ENCODE measurements around the gene SLC35A2. TPM values are rescaled to one million over a fixed set of nuclear protein-coding genes. Genes with fewer than 3 reads are reported as not detected.

The SLC35A2 gene
- total RNA-seq, 2 donors from 2014 or later = 29.7 to 39.0 TPM

- H3K27me3 ChIP-seq (replicated peaks; ENCODE audit: insufficient read depth) = no peaks in the 10 kb centered on the region
- no peak overlapping the region for H3K27ac ChIP-seq
- TF ChIP-seq POLR2AphosphoS5 (IDR thresholded peaks at IDR 0.05) = no peak
- no peak for TF ChIP-seq CTCF (IDR thresholded peaks at IDR 0.05)
- TF ChIP-seq POLR2A (IDR thresholded peaks at IDR 0.05) = no peak
- H3K4me1 ChIP-seq (replicated peaks) = no peaks in the 10 kb centered on the region
- no peak overlapping the region for H3K4me3 ChIP-seq
- 88% methylated on average over 17 of the region's 17 CpGs for WGBS
- H3K9me3 ChIP-seq = no peaks in the 10 kb centered on the region
- intact Hi-C loops (cut with DNase I) = loop anchor here (10.0 kb wide), 1 partner anchor 135 kb away; the partner anchor contains the start of gene TFE3
- H3K36me3 ChIP-seq = no peaks in the 10 kb centered on the region
- no peak for DNase-seq (ENCODE audit: low spot score)
These were observed 1.6 kb downstream of the SLC35A2 start for GRCh38 chrX:48909703-48910294.

- H3K27ac ChIP-seq = no peak overlapping the region
- no peaks in the 10 kb centered on the region for H3K36me3 ChIP-seq
- H3K27me3 ChIP-seq (replicated peaks; ENCODE audit: insufficient read depth) = no peaks in the 10 kb centered on the region
- H3K9me3 ChIP-seq = no peaks in the 10 kb centered on the region
- WGBS = 57% methylated on average over 1 of the region's 1 CpG
- H3K4me3 ChIP-seq = no peak overlapping the region
- no peak for DNase-seq (ENCODE audit: low spot score)
- no peaks in the 10 kb centered on the region for H3K4me1 ChIP-seq (replicated peaks)
- intact Hi-C loops (cut with DNase I) = no loop called here
- TF ChIP-seq CTCF (IDR thresholded peaks at IDR 0.05) (no peak), POLR2AphosphoS5 (IDR thresholded peaks at IDR 0.05) (no peak), POLR2A (IDR thresholded peaks at IDR 0.05) (no peak)
These were observed 2.8 kb downstream of the SLC35A2 start for GRCh38 chrX:48908600-48908999.

DNA sequence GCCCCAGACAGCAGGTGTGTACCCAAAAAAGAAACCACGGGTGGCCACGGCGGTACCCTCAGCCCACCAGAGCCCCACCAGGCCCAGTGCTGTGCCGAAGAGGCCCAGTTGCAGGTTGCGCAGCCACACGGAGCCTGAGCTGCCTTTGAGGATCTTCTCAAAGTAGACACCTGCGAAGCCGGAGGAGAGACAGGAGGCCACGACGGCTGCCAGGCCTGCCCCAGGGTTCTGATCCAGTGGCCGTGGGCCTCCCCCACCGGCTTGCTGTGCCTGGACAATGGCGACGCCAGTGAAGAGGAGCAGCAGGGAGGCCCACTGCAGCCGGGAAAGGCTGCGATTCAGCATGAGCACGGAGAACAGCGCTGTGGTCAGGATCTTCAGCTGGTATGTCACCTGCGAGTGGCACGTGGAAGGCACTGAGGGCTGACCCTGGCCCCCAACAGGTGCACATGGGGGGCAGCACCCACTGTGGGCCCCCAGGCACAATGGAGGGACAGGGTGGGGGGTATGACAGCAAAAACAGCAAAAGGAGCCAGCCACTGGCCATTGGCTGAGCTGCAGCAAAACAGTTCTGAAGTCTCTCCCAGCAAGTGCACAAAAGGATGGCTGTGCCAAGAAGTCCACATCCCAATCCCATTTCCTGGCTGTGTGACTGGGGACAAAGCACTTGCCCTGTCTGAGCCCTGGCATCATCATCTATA lies 6.2 kb downstream of the SLC35A2 start:
- H3K9me3 ChIP-seq = no peaks in the 10 kb centered on the region
- no peaks in the 10 kb centered on the region for H3K4me1 ChIP-seq (replicated peaks)
- DNase-seq (ENCODE audit: low spot score) = no peak
- intact Hi-C loops (cut with DNase I) = no loop called here
- H3K4me3 ChIP-seq = no peak overlapping the region
- no peak overlapping the region for H3K27ac ChIP-seq
- H3K27me3 ChIP-seq (replicated peaks; ENCODE audit: insufficient read depth) = no peaks in the 10 kb centered on the region
- WGBS = 88% methylated on average over 7 of the region's 20 CpGs
- no peaks in the 10 kb centered on the region for H3K36me3 ChIP-seq
- TF ChIP-seq POLR2A (IDR thresholded peaks at IDR 0.05) (no peak), POLR2AphosphoS5 (IDR thresholded peaks at IDR 0.05) (no peak), CTCF (IDR thresholded peaks at IDR 0.05) (no peak)

DNA sequence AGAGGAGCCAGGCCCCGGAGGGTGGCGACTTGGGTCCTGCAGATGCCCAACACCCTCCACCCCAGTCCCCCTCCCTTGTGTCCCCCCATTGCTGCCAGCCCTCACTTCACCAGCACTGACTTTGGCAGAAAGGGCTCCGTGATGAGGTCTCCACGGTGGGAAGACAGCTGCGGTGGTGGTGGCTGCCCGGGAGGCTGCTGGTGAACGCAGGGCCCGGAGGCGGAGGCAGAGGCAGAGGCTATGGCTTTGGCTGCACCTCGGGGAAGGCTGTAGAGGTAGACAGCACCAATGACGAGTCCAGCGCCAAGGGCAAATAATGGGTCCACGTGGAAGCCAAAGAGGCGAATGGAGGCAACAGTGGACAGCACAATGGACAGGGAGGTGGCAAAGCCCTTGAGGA lies 6.8 kb downstream of the SLC35A2 start:
- no peaks in the 10 kb centered on the region for H3K36me3 ChIP-seq
- H3K9me3 ChIP-seq = no peaks in the 10 kb centered on the region
- H3K4me3 ChIP-seq = no peak overlapping the region
- no peaks in the 10 kb centered on the region for H3K27me3 ChIP-seq (replicated peaks; ENCODE audit: insufficient read depth)
- H3K4me1 ChIP-seq (replicated peaks) = no peaks in the 10 kb centered on the region
- intact Hi-C loops (cut with DNase I) = no loop called here
- 86% methylated on average over 12 of the region's 14 CpGs for WGBS
- DNase-seq (ENCODE audit: low spot score) = no peak
- no peak overlapping the region for H3K27ac ChIP-seq
- TF ChIP-seq CTCF (IDR thresholded peaks at IDR 0.05) (no peak), POLR2A (IDR thresholded peaks at IDR 0.05) (no peak), POLR2AphosphoS5 (IDR thresholded peaks at IDR 0.05) (no peak)

DNA sequence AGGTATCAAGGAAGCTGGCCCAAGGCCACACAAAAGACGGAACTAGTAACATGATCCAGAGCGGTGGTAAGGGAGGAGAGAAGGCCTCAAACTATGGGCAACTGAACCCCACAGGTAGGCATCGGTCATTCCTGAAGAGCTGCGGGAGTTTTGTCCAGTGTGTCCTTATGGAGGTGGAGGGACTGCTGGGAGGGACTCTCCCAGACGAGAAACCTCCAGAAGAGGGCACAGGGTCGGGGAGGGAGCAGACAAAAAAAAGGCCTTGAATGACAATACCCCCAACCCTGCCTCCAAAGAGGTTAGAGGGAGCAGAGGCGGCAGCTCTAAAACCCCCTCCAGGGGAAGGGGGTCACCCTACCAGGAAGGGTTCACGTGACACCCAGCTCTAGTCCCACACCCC lies 7.3 kb downstream of the SLC35A2 start:
- Histone ChIP-seq H3K9me3 (no peaks in the 10 kb centered on the region), H3K4me1 (replicated peaks) (no peaks in the 10 kb centered on the region), H3K27ac (no peak overlapping the region), H3K27me3 (replicated peaks; ENCODE audit: insufficient read depth) (no peaks in the 10 kb centered on the region), H3K36me3 (no peaks in the 10 kb centered on the region), H3K4me3 (no peak overlapping the region)
- 73% methylated on average over 8 of the region's 8 CpGs for WGBS
- intact Hi-C loops (cut with DNase I) = no loop called here
- no peak for TF ChIP-seq CTCF (IDR thresholded peaks at IDR 0.05)
- TF ChIP-seq POLR2AphosphoS5 (IDR thresholded peaks at IDR 0.05) = no peak
- no peak for DNase-seq (ENCODE audit: low spot score)
